Panc1 (cell line): ENCODE measurements around the gene PACSIN1. TPM values are rescaled to one million over a fixed set of nuclear protein-coding genes. Genes with fewer than 3 reads are reported as not detected.

Source experiments
- ATAC-seq: fragments of 200-7000 bp; cut with Tn5 transposase; 2 replicates; pipeline ENCODE4 v1.9.1; 2020; ENCODE audit warnings: mild to moderate bottlenecking, moderate library complexity
- BruUV-seq: library from RNA; stranded (reverse); fragments of 400-500 nt; replicated peaks from 2 replicates; lab custom pipeline; 2021; lab: Mats Ljungman, UMichigan
- CTCF ChIA-PET: fragments of 300-600 bp; sonication (Branson Sonifier 250); formaldehyde crosslinking; loops from one replicate; lab custom pipeline; 2022; ENCODE audit warnings: antibody characterized with exemption; lab: Charles Lee
- POLR2A ChIA-PET: fragments of 300-600 bp; sonication (Branson Sonifier 250); formaldehyde crosslinking; loops from one replicate; lab custom pipeline; 2022; ENCODE audit warnings: antibody characterized with exemption; lab: Charles Lee
- DNase-seq: peaks from one replicate; pipeline ENCODE4 v3.0.0-alpha.2; 2010; ENCODE audit warnings: low read depth, low spot score
- H3K27ac ChIP-seq: 2 replicates; pipeline ENCODE4 v1.5.1; 2011; ENCODE audit warnings: mild to moderate bottlenecking, low read length, inconsistent platforms
- H3K27me3 ChIP-seq: fragments of 200-500 bp; sonication (Bioruptor generic); 2 replicates; pipeline ENCODE4 v1.6.0; 2014; ENCODE audit warnings: low read length, inconsistent platforms; ENCODE audit not compliant: control insufficient read depth, insufficient read depth
- H3K36me3 ChIP-seq: fragments of 200-500 bp; sonication (Bioruptor generic); 2 replicates; pipeline ENCODE4 v1.5.1; 2014; ENCODE audit warnings: inconsistent platforms, mild to moderate bottlenecking, low read length, moderate library complexity; ENCODE audit not compliant: control insufficient read depth, insufficient read depth
- H3K4me1 ChIP-seq: 2 replicates; pipeline ENCODE4 v1.5.1; 2011; ENCODE audit warnings: inconsistent platforms, mild to moderate bottlenecking, low read length, moderate library complexity; ENCODE audit not compliant: control insufficient read depth, insufficient read depth
- H3K4me3 ChIP-seq, 2 experiments: 2 replicates each; pipeline ENCODE4 v1.5.1; 2011 to 2012; ENCODE audit warnings: low read depth in 2 of 2, low read length in 2 of 2, mild to moderate bottlenecking in 2 of 2, inconsistent platforms in 1 of 2, moderate library complexity in 1 of 2
- H3K9me3 ChIP-seq: fragments of 200-500 bp; sonication (Bioruptor generic); 2 replicates; pipeline ENCODE4 v1.5.1; 2014; ENCODE audit warnings: low read depth, mild to moderate bottlenecking, inconsistent platforms, low read length, moderate library complexity; ENCODE audit not compliant: control insufficient read depth, insufficient read depth
- CTCF ChIP-seq: fragments of 450-650 bp; IDR thresholded peaks from 2 replicates; pipeline ENCODE4 v1.5.1; 2017; ENCODE audit warnings: mild to moderate bottlenecking
- POLR2AphosphoS5 ChIP-seq: IDR thresholded peaks from 2 replicates; pipeline ENCODE4 v1.6.1; 2012; ENCODE audit warnings: mild to moderate bottlenecking, low read depth, low read length, moderate library complexity
- REST ChIP-seq, 2 experiments: IDR thresholded peaks; 2 replicates each; pipeline ENCODE4 v1.6.1; 2011 to 2012; ENCODE audit warnings: low read depth in 2 of 2, control low read depth in 1 of 2, low read length in 1 of 2, mild to moderate bottlenecking in 1 of 2, moderate library complexity in 1 of 2; ENCODE audit not compliant: insufficient read depth in 1 of 2
- SIN3A ChIP-seq: IDR thresholded peaks from 2 replicates; pipeline ENCODE4 v1.6.1; 2012; ENCODE audit warnings: low read depth, mild to moderate bottlenecking, low read length, moderate library complexity, borderline replicate concordance; ENCODE audit not compliant: insufficient read depth
- TCF7L2 ChIP-seq: IDR thresholded peaks from 2 replicates; pipeline ENCODE4 v1.6.1; 2011; ENCODE audit warnings: mild to moderate bottlenecking, low read depth, low read length, inconsistent platforms
- in situ Hi-C: cut with HindIII; loops from 2 replicates; pipeline ENCODE4 v1.10.0; 2016; ENCODE audit warnings: low sequenced_read_pairs, low pct_unique_long_range_greater_than_20kb
- intact Hi-C: fragments of 100-400 bp; cut with micrococcal nuclease; formaldehyde crosslinking; loops from one replicate; pipeline ENCODE4 v1.10.0; 2022; ENCODE audit not compliant: unreplicated experiment
- total RNA-seq: library from RNA; stranded (reverse); gene quantifications from one replicate; pipeline ENCODE4 v1.2.1, GENCODE V29; 2021; ENCODE audit not compliant: unreplicated experiment

PACSIN1 gene
- total RNA-seq, 1 experiment from 2014 or later, result 0.18 TPM

GRCh38 chr6:34546551-34547321 lies 80.9 kb downstream of the PACSIN1 start:
- ChIA-PET POLR2A (no interaction called here), CTCF (interaction anchor here (0.5 kb wide), 1 partner anchor 592 kb away, joined by 5 read pairs; no protein-coding TSS in a partner anchor)
- no peak overlapping the region for H3K4me3 ChIP-seq
- H3K4me1 ChIP-seq, result peaks cover 4% of the 10 kb centered on the region
- no peak for DNase-seq
- no TSS peak for BruUV-seq
- in situ Hi-C loops, result no loop called here
- H3K9me3 ChIP-seq, result no peaks in the 10 kb centered on the region
- no peak for TF ChIP-seq REST (IDR thresholded peaks at IDR 0.05; ENCODE audit: insufficient read depth in 1 of 2, low read depth in 2 of 2, low read length in 1 of 2)
- no peak for TF ChIP-seq CTCF
- TF ChIP-seq POLR2AphosphoS5, result no peak
- TF ChIP-seq SIN3A, result no peak
- no peak for TF ChIP-seq TCF7L2
- H3K27me3 ChIP-seq, result no peaks in the 10 kb centered on the region
- intact Hi-C loops, result no loop called here
- no peaks in the 10 kb centered on the region for H3K36me3 ChIP-seq
- ATAC-seq, result no peak
- H3K27ac ChIP-seq, result no peak overlapping the region; the same call in 1 of the 2 replicates

- Histone ChIP-seq H3K27me3 (no peaks in the 10 kb centered on the region), H3K27ac (no peak overlapping the region), H3K9me3 (no peaks in the 10 kb centered on the region), H3K36me3 (no peaks in the 10 kb centered on the region), H3K4me3 (no peak overlapping the region), H3K4me1 (peaks cover 4% of the 10 kb centered on the region)
- BruUV-seq, result no TSS peak
- DNase-seq (no peak), ATAC-seq (no peak)
- POLR2A ChIA-PET, result no interaction called here
- CTCF ChIA-PET, result no interaction called here
- intact Hi-C loops (no loop called here), in situ Hi-C loops (no loop called here)
- TF ChIP-seq POLR2AphosphoS5, result no peak
These were observed 82.1 kb downstream of the PACSIN1 start for GRCh38 chr6:34547701-34548644.
